H1 (cell line): ENCODE results near the gene GJC2. TPM values are rescaled to one million over a fixed set of nuclear protein-coding genes. Genes with fewer than 3 reads are reported as not detected.

Experiments
- CTCF ChIA-PET: fragments of 300-600 bp; sonication (Branson Sonifier 250); formaldehyde crosslinking; loops from one replicate; lab custom pipeline; 2021; ENCODE audit not compliant: partially characterized antibody; lab: Charles Lee
- POLR2A ChIA-PET: fragments of 300-600 bp; sonication (Branson Sonifier 250); formaldehyde crosslinking; loops from one replicate; lab custom pipeline; 2021; ENCODE audit warnings: inconsistent platforms; ENCODE audit not compliant: partially characterized antibody; lab: Charles Lee
- DNase-seq, 2 experiments: peaks; one replicate each; pipeline versions ENCODE4 v3.0.0 to v3.0.0-alpha.2; 2010 to 2022; ENCODE audit warnings: low spot score in 2 of 2, low read depth in 1 of 2, mixed read lengths in 1 of 2
- FAIRE-seq: peaks from 2 replicates; lab custom pipeline; 2011; peaks lifted over from hg19 to GRCh38; lab: Jason Lieb, UNC
- H2AFZ ChIP-seq: 2 replicates; pipeline ENCODE4 v1.8.1; 2012; ENCODE audit warnings: low read length, inconsistent platforms
- H2AK5ac ChIP-seq: 2 replicates; pipeline ENCODE4 v1.6.1; 2013; ENCODE audit warnings: low read depth, low read length
- H2BK120ac ChIP-seq: replicated peaks from 2 replicates; pipeline ENCODE3; 2013; ENCODE audit warnings: low read depth, low read length, inconsistent platforms
- H2BK12ac ChIP-seq: 2 replicates; pipeline ENCODE4 v1.6.1; 2013; ENCODE audit warnings: low read depth, low read length
- H2BK15ac ChIP-seq: 2 replicates; pipeline ENCODE4 v1.6.1; 2013; ENCODE audit warnings: low read length
- H2BK20ac ChIP-seq: 2 replicates; pipeline ENCODE4 v1.6.1; 2013; ENCODE audit warnings: low read length
- H2BK5ac ChIP-seq: 2 replicates; pipeline ENCODE4 v1.6.1; 2013; ENCODE audit warnings: low read depth, low read length
- H3K14ac ChIP-seq: 2 replicates; pipeline ENCODE4 v1.6.1; 2013; ENCODE audit warnings: inconsistent platforms; ENCODE audit not compliant: insufficient read length
- H3K18ac ChIP-seq: 2 replicates; pipeline ENCODE4 v1.6.1; 2013; ENCODE audit warnings: low read length; ENCODE audit errors: extremely low read depth
- H3K23ac ChIP-seq: 2 replicates; pipeline ENCODE4 v1.6.1; 2013; ENCODE audit warnings: inconsistent platforms; ENCODE audit not compliant: insufficient read length
- H3K23me2 ChIP-seq: 2 replicates; pipeline ENCODE4 v1.6.1; 2013; ENCODE audit warnings: low read depth, low read length
- H3K27ac ChIP-seq: 2 replicates; pipeline ENCODE4 v1.6.1; 2011; ENCODE audit warnings: low read depth, low read length, inconsistent platforms
- H3K27me3 ChIP-seq, 4 experiments: replicated peaks in 1 of 4; 1 replicate in 1 of 4; 2 replicates in 3 of 4; pipeline versions ENCODE4 v1.6.1 to v1.8.1; 2011 to 2013; ENCODE audit warnings: low read length in 3 of 4, mild to moderate bottlenecking in 3 of 4, inconsistent platforms in 2 of 4, mixed read lengths in 2 of 4, moderate library complexity in 1 of 4; ENCODE audit not compliant: control insufficient read depth in 3 of 4, insufficient read depth in 3 of 4; ENCODE audit errors: extremely low read depth in 1 of 4
- H3K36me3 ChIP-seq, 4 experiments: 2 replicates each; pipeline versions ENCODE4 v1.6.1 to v1.8.1; 2011 to 2013; ENCODE audit warnings: mild to moderate bottlenecking in 4 of 4, low read length in 3 of 4, moderate library complexity in 2 of 4, control low read depth in 1 of 4, inconsistent platforms in 1 of 4; ENCODE audit not compliant: insufficient read depth in 4 of 4, control insufficient read depth in 2 of 4
- H3K4ac ChIP-seq: replicated peaks from 2 replicates; pipeline ENCODE3; 2013; ENCODE audit warnings: low read length, low read depth, mixed read lengths, inconsistent platforms; ENCODE audit not compliant: insufficient read length
- H3K4me1 ChIP-seq, 4 experiments: replicated peaks in 1 of 4; 1 replicate in 1 of 4; 2 replicates in 3 of 4; pipeline versions ENCODE4 v1.6.1 to v1.8.1; 2011 to 2013; ENCODE audit warnings: low read length in 3 of 4, inconsistent platforms in 2 of 4, mixed read lengths in 1 of 4; ENCODE audit not compliant: insufficient read depth in 4 of 4, control insufficient read depth in 3 of 4
- H3K4me2 ChIP-seq, 2 experiments: 2 replicates each; pipeline versions ENCODE4 v1.6.1 to v1.8.1; 2011 to 2013; ENCODE audit warnings: low read depth in 2 of 2, low read length in 2 of 2, control low read depth in 1 of 2, inconsistent platforms in 1 of 2, mild to moderate bottlenecking in 1 of 2; ENCODE audit not compliant: insufficient read depth in 1 of 2
- H3K4me3 ChIP-seq, 4 experiments: fragments of 200-600, 300-600 bp in 1 of 4; sonication (generic), shearing (Covaris generic), sonication (Bioruptor Twin) in 1 of 4; 2 replicates each; pipeline versions ENCODE4 v1.5.1 to v1.8.1; 2011 to 2016; ENCODE audit warnings: low read length in 4 of 4, low read depth in 3 of 4, control low read depth in 2 of 4, inconsistent platforms in 2 of 4, mild to moderate bottlenecking in 2 of 4, mixed read lengths in 1 of 4, moderate library complexity in 1 of 4; ENCODE audit not compliant: insufficient read depth in 2 of 4; ENCODE audit errors: extremely low read depth in 1 of 4
- H3K56ac ChIP-seq: replicated peaks from 2 replicates; pipeline ENCODE3; 2013; ENCODE audit warnings: low read depth, mild to moderate bottlenecking, mixed read lengths, low read length, inconsistent platforms; ENCODE audit not compliant: insufficient read length
- H3K79me1 ChIP-seq: 2 replicates; pipeline ENCODE4 v1.6.1; 2013; ENCODE audit warnings: low read depth, low read length, control low read depth
- H3K79me2 ChIP-seq, 2 experiments: 2 replicates each; pipeline versions ENCODE4 v1.6.1 to v1.8.1; 2012 to 2013; ENCODE audit warnings: low read length in 2 of 2, mild to moderate bottlenecking in 2 of 2, inconsistent platforms in 1 of 2; ENCODE audit not compliant: insufficient read depth in 2 of 2, control insufficient read depth in 1 of 2
- H3K9ac ChIP-seq, 4 experiments: replicated peaks in 1 of 4; 1 replicate in 1 of 4; 2 replicates in 3 of 4; pipeline versions ENCODE4 v1.6.1 to v1.8.1; 2011 to 2013; ENCODE audit warnings: low read depth in 3 of 4, low read length in 3 of 4, control low read depth in 2 of 4, mild to moderate bottlenecking in 2 of 4, moderate library complexity in 2 of 4, inconsistent platforms in 1 of 4; ENCODE audit errors: extremely low read depth in 1 of 4
- H3K9me3 ChIP-seq, 2 experiments: 2 replicates each; pipeline versions ENCODE4 v1.6.1 to v1.8.1; 2012 to 2013; ENCODE audit warnings: mild to moderate bottlenecking in 2 of 2, moderate library complexity in 2 of 2, control low read depth in 1 of 2, inconsistent platforms in 1 of 2, low read depth in 1 of 2, low read length in 1 of 2, mixed read lengths in 1 of 2; ENCODE audit not compliant: insufficient read depth in 2 of 2
- H4K20me1 ChIP-seq, 2 experiments: replicated peaks in 1 of 2; 2 replicates each; pipeline versions ENCODE3 to v1.8.1; 2011 to 2013; ENCODE audit warnings: inconsistent platforms in 2 of 2, low read length in 2 of 2, mild to moderate bottlenecking in 1 of 2; ENCODE audit not compliant: insufficient read depth in 2 of 2, control insufficient read depth in 1 of 2
- H4K5ac ChIP-seq: 2 replicates; pipeline ENCODE4 v1.6.1; 2013; ENCODE audit warnings: low read length, low read depth, mixed read lengths, inconsistent platforms; ENCODE audit not compliant: insufficient read length
- H4K8ac ChIP-seq: 2 replicates; pipeline ENCODE4 v1.8.0; 2013; ENCODE audit warnings: mild to moderate bottlenecking, moderate library complexity, low read length, inconsistent platforms; ENCODE audit not compliant: insufficient read depth; ENCODE audit errors: extremely low read depth
- H4K91ac ChIP-seq: replicated peaks from 2 replicates; pipeline ENCODE3; 2013; ENCODE audit warnings: low read length, mixed read lengths, inconsistent platforms; ENCODE audit not compliant: insufficient read length
- BRCA1 ChIP-seq: IDR thresholded peaks from 2 replicates; pipeline ENCODE4 v1.6.1; 2012; ENCODE audit warnings: low read depth, low read length, improper control_type of control experiment
- CBX5 ChIP-seq: fragments of 300-800, 300-1000 bp; sonication (generic); IDR thresholded peaks from 2 replicates; pipeline ENCODE4 v1.7.1; 2016; ENCODE audit warnings: antibody characterized with exemption, low read length, low read depth
- CBX8 ChIP-seq: fragments of 300-800, 300-1000 bp; sonication (generic); IDR thresholded peaks from 2 replicates; pipeline ENCODE4 v1.7.1; 2016; ENCODE audit warnings: low read depth, low read length, borderline replicate concordance
- HDAC2 ChIP-seq, 2 experiments: fragments of 300-600 bp in 1 of 2; sonication (generic) in 1 of 2; IDR thresholded peaks; 2 replicates each; pipeline ENCODE4 v1.6.1; 2011 to 2012; ENCODE audit warnings: low read depth in 2 of 2, low read length in 2 of 2, mild to moderate bottlenecking in 2 of 2, moderate library complexity in 2 of 2, borderline replicate concordance in 1 of 2, inconsistent platforms in 1 of 2
- SP4 ChIP-seq: IDR thresholded peaks from 2 replicates; pipeline ENCODE4 v1.6.1; 2012; ENCODE audit warnings: low read length, inconsistent platforms
- YY1 ChIP-seq: IDR thresholded peaks from 2 replicates; pipeline ENCODE4 v1.6.1; 2011; ENCODE audit warnings: low read depth, mild to moderate bottlenecking, low read length
- WGBS, 2 experiments: shearing (Covaris generic) in 1 of 2; methylation state at CpG; one replicate each; pipeline versions ENCODE4 v1.1.6 to v1.1.7; 2013 to 2015; ENCODE audit warnings: low lambda C conversion rate in 2 of 2, mixed read lengths in 2 of 2, inconsistent platforms in 1 of 2, low coverage in 1 of 2, missing lambda C conversion rate in 1 of 2; ENCODE audit not compliant: insufficient replicate concordance in 2 of 2, insufficient coverage in 1 of 2, insufficient read length in 1 of 2; ENCODE audit errors: extremely low coverage in 1 of 2, missing lambda C conversion rate in 1 of 2; 5-methylcytosine and 5-hydroxymethylcytosine counted together
- polyA plus RNA-seq, 7 experiments: library from polyadenylated mRNA; depleted of rRNA in 3 of 7; stranded (reverse) in 5 of 7; unstranded in 2 of 7; fragments of >200 nt in 5 of 7; fragments of 200-250 nt in 2 of 7; gene quantifications; 1 replicate in 5 of 7; 2 replicates in 1 of 7; 4 replicates in 1 of 7; pipeline versions ENCODE4 v1.2.1 to v1.2.3, GENCODE V29; 2011 to 2013; ENCODE audit warnings: missing spikeins in 2 of 7, mixed read lengths in 2 of 7
- total RNA-seq: library from RNA; stranded (reverse); fragmentation: NEBNext Ultra II Directional; extraction: Animal tissue kit (Norgen Biotek cat#: 25700); gene quantifications from 2 replicates; pipeline ENCODE4 v1.2.1, GENCODE V29; 2021

The GJC2 gene
- total and polyA plus RNA-seq, 2 of the 8 experiments (the other 6 are each of a cell fraction or from before 2014, with no cell fraction given): 0.17 to 0.54 TPM

- Histone ChIP-seq H3K79me1 (no peaks in the 10 kb centered on the region; the same call in 1 of the 2 replicates), H4K8ac (no peak overlapping the region), H4K5ac (no peak overlapping the region), H3K27me3 (peaks cover 0 to 4% (median 2%) of the 10 kb centered on the region in 4 experiments; a peak in 5 of 7 replicates), H3K18ac (no peak overlapping the region), H3K27ac (no peak overlapping the region), H2AFZ (no peak overlapping the region), H2BK5ac (no peak overlapping the region), H4K91ac (no peak overlapping the region), H3K36me3 (no peaks in the 10 kb centered on the region), H3K14ac (no peak overlapping the region), H2BK15ac (no peak overlapping the region), H2AK5ac (no peak overlapping the region), H3K9ac (no peak overlapping the region), H3K23ac (no peak overlapping the region), H3K4me3 (no peak overlapping the region), H3K79me2 (no peaks in the 10 kb centered on the region), H2BK120ac (no peak overlapping the region), H3K4me1 (no peaks in the 10 kb centered on the region), H3K4me2 (no peak overlapping the region), H3K4ac (no peak overlapping the region), H2BK12ac (no peak overlapping the region), H2BK20ac (no peak overlapping the region), H4K20me1 (no peaks in the 10 kb centered on the region), H3K56ac (no peak overlapping the region), H3K9me3 (peaks cover 0 to 3% of the 10 kb centered on the region in 2 experiments; a peak in 2 of 4 replicates), H3K23me2 (no peaks in the 10 kb centered on the region)
- WGBS, 2 experiments: 81% methylated on average over 5 of the region's 5 CpGs; no CpG with 5 or more reads in 1 of the 2 experiments
- FAIRE-seq (no peak), DNase-seq (no peak)
- TF ChIP-seq HDAC2 (IDR thresholded peaks at IDR 0.05; ENCODE audit: borderline replicate concordance in 1 of 2, low read depth in 2 of 2, low read length in 2 of 2) (no peak), CBX8 (no peak), CBX5 (no peak), SP4 (no peak), BRCA1 (no peak), YY1 (no peak)
- CTCF ChIA-PET: no interaction called here
- POLR2A ChIA-PET: interaction anchor here (1.8 kb wide), 1 partner anchor 18 kb away, joined by 4 read pairs; no protein-coding TSS in a partner anchor
Measured at GRCh38 chr1:228125185-228125584, 24.5 kb upstream of the GJC2 start.
